ENCODE data around the gene PRKN.

Gene PRKN

GRCh38 chr6:162260027-162260426 lies 467.5 kb downstream of the PRKN start:
- Histone ChIP-seq H3K27me3 (replicated peaks; ENCODE audit: insufficient read depth, low read length) (no peaks in the 10 kb centered on the region), H3K9me3 (replicated peaks; ENCODE audit: insufficient read depth, low read length) (no peaks in the 10 kb centered on the region), H3K4me3 (ENCODE audit: low read length) (no peak overlapping the region)

DNA sequence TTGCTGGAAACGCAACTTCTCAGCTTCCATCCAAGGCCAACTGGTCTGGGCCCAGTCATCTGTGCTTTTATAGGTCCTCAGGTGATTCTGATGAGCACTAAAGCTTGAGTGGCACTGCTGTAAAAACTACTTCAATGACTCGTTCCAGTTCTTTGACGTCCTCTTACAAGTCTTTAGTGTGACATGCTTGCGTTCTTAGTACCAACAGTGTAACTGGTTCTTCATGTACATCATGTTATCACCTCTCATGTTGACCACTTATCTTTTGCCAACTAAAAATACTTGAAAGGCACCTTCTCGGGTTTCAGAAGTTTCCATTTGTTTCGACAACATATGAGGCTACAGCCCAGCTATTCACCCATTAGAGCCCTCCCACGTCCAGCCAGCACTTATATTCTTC lies 468.9 kb downstream of the PRKN start:
- TF ChIP-seq, protein P1, sequence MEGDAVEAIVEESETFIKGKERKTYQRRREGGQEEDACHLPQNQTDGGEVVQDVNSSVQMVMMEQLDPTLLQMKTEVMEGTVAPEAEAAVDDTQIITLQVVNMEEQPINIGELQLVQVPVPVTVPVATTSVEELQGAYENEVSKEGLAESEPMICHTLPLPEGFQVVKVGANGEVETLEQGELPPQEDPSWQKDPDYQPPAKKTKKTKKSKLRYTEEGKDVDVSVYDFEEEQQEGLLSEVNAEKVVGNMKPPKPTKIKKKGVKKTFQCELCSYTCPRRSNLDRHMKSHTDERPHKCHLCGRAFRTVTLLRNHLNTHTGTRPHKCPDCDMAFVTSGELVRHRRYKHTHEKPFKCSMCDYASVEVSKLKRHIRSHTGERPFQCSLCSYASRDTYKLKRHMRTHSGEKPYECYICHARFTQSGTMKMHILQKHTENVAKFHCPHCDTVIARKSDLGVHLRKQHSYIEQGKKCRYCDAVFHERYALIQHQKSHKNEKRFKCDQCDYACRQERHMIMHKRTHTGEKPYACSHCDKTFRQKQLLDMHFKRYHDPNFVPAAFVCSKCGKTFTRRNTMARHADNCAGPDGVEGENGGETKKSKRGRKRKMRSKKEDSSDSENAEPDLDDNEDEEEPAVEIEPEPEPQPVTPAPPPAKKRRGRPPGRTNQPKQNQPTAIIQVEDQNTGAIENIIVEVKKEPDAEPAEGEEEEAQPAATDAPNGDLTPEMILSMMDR (IDR thresholded peaks at IDR 0.05; ENCODE audit: low read length) = no peak
- TF ChIP-seq EZH2phosphoT487 (IDR thresholded peaks at IDR 0.05; ENCODE audit: low read length) (no peak), EZH2 (optimal IDR thresholded peaks at IDR 0.05; ENCODE audit: low read depth, low read length) (no peak)
- H3K79me2 ChIP-seq (ENCODE audit: low read length) = no peaks in the 10 kb centered on the region
- no peaks in the 10 kb centered on the region for H3K9me3 ChIP-seq (replicated peaks; ENCODE audit: insufficient read depth, low read length)
- H3K9me2 ChIP-seq (replicated peaks; ENCODE audit: insufficient read depth, low read length) = no peaks in the 10 kb centered on the region
- no peak overlapping the region for H3K4me3 ChIP-seq (ENCODE audit: low read length)
- H3F3A ChIP-seq (ENCODE audit: insufficient read depth, low read length) = no peaks in the 10 kb centered on the region
- no peak for DNase-seq
- no peaks in the 10 kb centered on the region for H3K36me3 ChIP-seq (replicated peaks; ENCODE audit: insufficient read depth, low read length)
- H3K27me3 ChIP-seq (replicated peaks; ENCODE audit: insufficient read depth, low read length) = no peaks in the 10 kb centered on the region
- H2AFZ ChIP-seq (ENCODE audit: low read length) = no peak overlapping the region
- H3K4me2 ChIP-seq (ENCODE audit: low read depth, low read length) = no peak overlapping the region
- H3K4me1 ChIP-seq (ENCODE audit: low read length) = no peaks in the 10 kb centered on the region
- H3K9ac ChIP-seq (ENCODE audit: low read length) = no peak overlapping the region
- H3K27ac ChIP-seq (ENCODE audit: low read length) = no peak overlapping the region
- no peaks in the 10 kb centered on the region for H4K20me1 ChIP-seq (ENCODE audit: insufficient read depth, low read length)

More at GRCh38 chr6:162260027-162260426, 467.5 kb downstream of the PRKN start:
- no peaks in the 10 kb centered on the region for H4K20me1 ChIP-seq (ENCODE audit: insufficient read depth, low read length)
- H3K36me3 ChIP-seq (replicated peaks; ENCODE audit: insufficient read depth, low read length) = no peaks in the 10 kb centered on the region
- H3K4me1 ChIP-seq (ENCODE audit: low read length) = no peaks in the 10 kb centered on the region
- no peaks in the 10 kb centered on the region for H3K79me2 ChIP-seq (ENCODE audit: low read length)
- H3F3A ChIP-seq (ENCODE audit: insufficient read depth, low read length) = no peaks in the 10 kb centered on the region
- TF ChIP-seq, protein P1 (IDR thresholded peaks at IDR 0.05; ENCODE audit: low read length) = no peak
- TF ChIP-seq EZH2 (optimal IDR thresholded peaks at IDR 0.05; ENCODE audit: low read depth, low read length) (no peak), EZH2phosphoT487 (IDR thresholded peaks at IDR 0.05; ENCODE audit: low read length) (no peak)
- H3K4me2 ChIP-seq (ENCODE audit: low read depth, low read length) = no peak overlapping the region
- no peak for DNase-seq
- no peak overlapping the region for H3K9ac ChIP-seq (ENCODE audit: low read length)
- no peaks in the 10 kb centered on the region for H3K9me2 ChIP-seq (replicated peaks; ENCODE audit: insufficient read depth, low read length)
- H3K27ac ChIP-seq (ENCODE audit: low read length) = no peak overlapping the region
- H2AFZ ChIP-seq (ENCODE audit: low read length) = no peak overlapping the region

DNA sequence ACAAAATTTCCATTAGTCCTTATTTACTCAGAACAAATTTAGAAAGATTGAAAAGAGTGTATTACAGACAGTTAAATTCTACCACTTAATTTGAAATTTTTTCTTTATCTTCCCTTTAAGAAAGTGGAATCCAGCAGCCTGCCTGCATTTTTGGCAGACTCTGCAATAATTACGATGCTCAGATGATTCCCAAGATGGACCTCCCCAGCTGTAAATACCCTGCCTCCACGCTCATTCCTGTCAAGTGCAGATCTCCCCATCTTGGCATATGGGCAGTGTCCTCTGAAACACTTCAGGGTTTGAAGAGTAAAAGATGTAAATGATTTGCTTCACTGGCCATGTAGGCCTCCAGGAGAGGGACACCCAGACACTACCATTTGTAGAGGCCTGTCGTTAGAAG lies 471.2 kb downstream of the PRKN start:
- Histone ChIP-seq H2AFZ (ENCODE audit: low read length) (no peak overlapping the region), H3K9ac (ENCODE audit: low read length) (no peak overlapping the region), H3K79me2 (ENCODE audit: low read length) (no peaks in the 10 kb centered on the region), H3K4me2 (ENCODE audit: low read depth, low read length) (no peak overlapping the region), H4K20me1 (ENCODE audit: insufficient read depth, low read length) (no peaks in the 10 kb centered on the region), H3K27me3 (replicated peaks; ENCODE audit: insufficient read depth, low read length) (no peaks in the 10 kb centered on the region), H3K36me3 (replicated peaks; ENCODE audit: insufficient read depth, low read length) (no peaks in the 10 kb centered on the region), H3K4me1 (ENCODE audit: low read length) (no peaks in the 10 kb centered on the region), H3K9me3 (replicated peaks; ENCODE audit: insufficient read depth, low read length) (no peaks in the 10 kb centered on the region), H3K9me2 (replicated peaks; ENCODE audit: insufficient read depth, low read length) (no peaks in the 10 kb centered on the region), H3F3A (ENCODE audit: insufficient read depth, low read length) (no peaks in the 10 kb centered on the region), H3K27ac (ENCODE audit: low read length) (no peak overlapping the region), H3K4me3 (ENCODE audit: low read length) (no peak overlapping the region)
- DNase-seq = no peak
- TF ChIP-seq EZH2 (optimal IDR thresholded peaks at IDR 0.05; ENCODE audit: low read depth, low read length) (no peak), EZH2phosphoT487 (IDR thresholded peaks at IDR 0.05; ENCODE audit: low read length) (no peak)
- TF ChIP-seq, protein P1 (IDR thresholded peaks at IDR 0.05; ENCODE audit: low read length) = no peak
